ENCODE results near the gene BRSK2.

BRSK2 gene

GRCh38 chr11:1469287-1469910, 79.7 kb downstream of the BRSK2 start:
- no peak for TF ChIP-seq FOXM1 (IDR thresholded peaks at IDR 0.05; ENCODE audit: borderline replicate concordance, low read depth)
- TF ChIP-seq CEBPB (IDR thresholded peaks at IDR 0.05) = no peak
- no peak for TF ChIP-seq TEAD4 (IDR thresholded peaks at IDR 0.05)
- TF ChIP-seq YY1 (IDR thresholded peaks at IDR 0.05; ENCODE audit: low read depth) = no peak
- TF ChIP-seq, protein P1, sequence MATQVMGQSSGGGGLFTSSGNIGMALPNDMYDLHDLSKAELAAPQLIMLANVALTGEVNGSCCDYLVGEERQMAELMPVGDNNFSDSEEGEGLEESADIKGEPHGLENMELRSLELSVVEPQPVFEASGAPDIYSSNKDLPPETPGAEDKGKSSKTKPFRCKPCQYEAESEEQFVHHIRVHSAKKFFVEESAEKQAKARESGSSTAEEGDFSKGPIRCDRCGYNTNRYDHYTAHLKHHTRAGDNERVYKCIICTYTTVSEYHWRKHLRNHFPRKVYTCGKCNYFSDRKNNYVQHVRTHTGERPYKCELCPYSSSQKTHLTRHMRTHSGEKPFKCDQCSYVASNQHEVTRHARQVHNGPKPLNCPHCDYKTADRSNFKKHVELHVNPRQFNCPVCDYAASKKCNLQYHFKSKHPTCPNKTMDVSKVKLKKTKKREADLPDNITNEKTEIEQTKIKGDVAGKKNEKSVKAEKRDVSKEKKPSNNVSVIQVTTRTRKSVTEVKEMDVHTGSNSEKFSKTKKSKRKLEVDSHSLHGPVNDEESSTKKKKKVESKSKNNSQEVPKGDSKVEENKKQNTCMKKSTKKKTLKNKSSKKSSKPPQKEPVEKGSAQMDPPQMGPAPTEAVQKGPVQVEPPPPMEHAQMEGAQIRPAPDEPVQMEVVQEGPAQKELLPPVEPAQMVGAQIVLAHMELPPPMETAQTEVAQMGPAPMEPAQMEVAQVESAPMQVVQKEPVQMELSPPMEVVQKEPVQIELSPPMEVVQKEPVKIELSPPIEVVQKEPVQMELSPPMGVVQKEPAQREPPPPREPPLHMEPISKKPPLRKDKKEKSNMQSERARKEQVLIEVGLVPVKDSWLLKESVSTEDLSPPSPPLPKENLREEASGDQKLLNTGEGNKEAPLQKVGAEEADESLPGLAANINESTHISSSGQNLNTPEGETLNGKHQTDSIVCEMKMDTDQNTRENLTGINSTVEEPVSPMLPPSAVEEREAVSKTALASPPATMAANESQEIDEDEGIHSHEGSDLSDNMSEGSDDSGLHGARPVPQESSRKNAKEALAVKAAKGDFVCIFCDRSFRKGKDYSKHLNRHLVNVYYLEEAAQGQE (IDR thresholded peaks at IDR 0.05; ENCODE audit: low read depth) = no peak

DNA sequence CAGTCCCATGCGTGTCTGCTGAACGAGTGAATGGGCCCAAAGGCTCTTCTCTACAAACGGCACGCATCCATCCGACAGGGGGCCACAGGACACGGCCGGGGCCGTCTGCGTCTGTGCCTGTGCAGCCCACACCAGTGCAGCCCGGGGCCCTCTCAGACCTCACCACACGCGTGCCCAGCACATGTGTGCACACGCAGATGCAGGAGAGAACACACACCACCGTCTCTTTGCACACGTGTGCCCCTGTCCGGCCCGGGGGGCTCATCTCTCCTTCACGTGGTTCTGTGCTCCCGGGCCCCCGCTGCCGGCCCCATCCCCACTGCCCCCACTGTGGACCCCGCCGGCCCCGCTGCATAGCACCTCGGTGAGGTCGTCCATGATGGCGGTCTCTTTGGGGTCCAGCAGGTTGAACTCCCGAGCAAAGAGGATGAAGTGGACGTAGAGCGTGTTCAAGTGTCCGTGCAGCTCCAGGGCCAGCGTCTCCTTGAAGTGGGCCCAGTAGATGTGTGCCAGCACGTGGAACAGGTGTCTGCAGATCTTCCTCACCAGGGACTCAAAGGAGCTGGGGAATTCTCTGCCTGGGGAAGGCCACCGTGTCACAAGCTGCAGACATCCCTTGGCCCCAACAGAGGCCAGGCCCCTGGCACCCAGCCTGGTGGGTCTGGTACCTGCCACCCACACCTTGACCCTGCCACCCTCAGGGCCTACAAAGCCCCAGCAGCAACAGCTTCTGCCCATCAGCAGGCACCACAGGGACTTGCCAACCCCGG, 80.4 kb downstream of the BRSK2 start:
- TF ChIP-seq, protein P1 (IDR thresholded peaks at IDR 0.05; ENCODE audit: low read depth) = no peak
- TF ChIP-seq CEBPB (IDR thresholded peaks at IDR 0.05) = no peak
- TF ChIP-seq NFIC (IDR thresholded peaks at IDR 0.05) = no peak
- no peak for TF ChIP-seq RAD21 (IDR thresholded peaks at IDR 0.05; ENCODE audit: low read depth)
- no peak for TF ChIP-seq TAF1 (IDR thresholded peaks at IDR 0.05; ENCODE audit: low read depth)
- TF ChIP-seq, protein P2, sequence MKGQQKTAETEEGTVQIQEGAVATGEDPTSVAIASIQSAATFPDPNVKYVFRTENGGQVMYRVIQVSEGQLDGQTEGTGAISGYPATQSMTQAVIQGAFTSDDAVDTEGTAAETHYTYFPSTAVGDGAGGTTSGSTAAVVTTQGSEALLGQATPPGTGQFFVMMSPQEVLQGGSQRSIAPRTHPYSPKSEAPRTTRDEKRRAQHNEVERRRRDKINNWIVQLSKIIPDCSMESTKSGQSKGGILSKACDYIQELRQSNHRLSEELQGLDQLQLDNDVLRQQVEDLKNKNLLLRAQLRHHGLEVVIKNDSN (IDR thresholded peaks at IDR 0.05) = no peak
- no peak for TF ChIP-seq EGR1 (IDR thresholded peaks at IDR 0.05)
- TF ChIP-seq ZBTB7A (IDR thresholded peaks at IDR 0.05; ENCODE audit: low read depth) = no peak

GRCh38 chr11:1470681-1471611, 81.2 kb downstream of the BRSK2 start:
- no peak for TF ChIP-seq EP300 (IDR thresholded peaks at IDR 0.05; ENCODE audit: borderline replicate concordance)
- no peak for TF ChIP-seq NFIC (IDR thresholded peaks at IDR 0.05)
- no peak for TF ChIP-seq TCF12 (IDR thresholded peaks at IDR 0.05; ENCODE audit: low read depth)
- TF ChIP-seq ZBTB7A (IDR thresholded peaks at IDR 0.05; ENCODE audit: low read depth) = no peak
- no peak for TF ChIP-seq FOXM1 (IDR thresholded peaks at IDR 0.05; ENCODE audit: borderline replicate concordance, low read depth)
- TF ChIP-seq YY1 (IDR thresholded peaks at IDR 0.05; ENCODE audit: low read depth) = no peak
- TF ChIP-seq, protein P1 (IDR thresholded peaks at IDR 0.05; ENCODE audit: low read depth) = no peak
- no peak for TF ChIP-seq EGR1 (IDR thresholded peaks at IDR 0.05)
- no peak for TF ChIP-seq CREB1 (IDR thresholded peaks at IDR 0.05; ENCODE audit: low read depth)
- no peak for TF ChIP-seq RAD21 (IDR thresholded peaks at IDR 0.05; ENCODE audit: low read depth)
- no peak for TF ChIP-seq TEAD4 (IDR thresholded peaks at IDR 0.05)
- TF ChIP-seq, protein P2 (IDR thresholded peaks at IDR 0.05) = no peak
- TF ChIP-seq, protein P3, sequence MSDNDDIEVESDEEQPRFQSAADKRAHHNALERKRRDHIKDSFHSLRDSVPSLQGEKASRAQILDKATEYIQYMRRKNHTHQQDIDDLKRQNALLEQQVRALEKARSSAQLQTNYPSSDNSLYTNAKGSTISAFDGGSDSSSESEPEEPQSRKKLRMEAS (IDR thresholded peaks at IDR 0.05) = no peak
- no peak for TF ChIP-seq CEBPB (IDR thresholded peaks at IDR 0.05)
- no peak for TF ChIP-seq TAF1 (IDR thresholded peaks at IDR 0.05; ENCODE audit: low read depth)

DNA sequence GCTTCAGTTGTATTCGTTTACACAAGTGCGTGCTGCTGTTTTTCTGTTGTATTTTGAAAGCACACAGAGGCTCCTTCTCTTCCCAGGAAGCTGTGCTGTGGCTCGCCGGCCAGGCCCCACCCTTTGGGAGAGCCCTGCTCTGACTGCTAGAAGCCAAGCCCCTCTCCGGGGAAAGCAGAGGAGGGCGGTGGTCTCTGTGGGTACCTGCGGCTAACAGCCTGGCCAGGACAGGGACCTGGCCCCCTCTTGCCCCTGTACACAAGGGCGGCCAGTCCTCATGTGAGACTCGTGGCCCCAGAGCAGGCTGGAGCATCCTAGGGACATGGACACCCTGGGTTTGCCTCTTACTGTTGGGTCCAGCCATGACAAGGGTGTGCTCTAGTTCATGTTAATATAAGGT, 82.0 kb downstream of the BRSK2 start:
- no peak for TF ChIP-seq CREB1 (IDR thresholded peaks at IDR 0.05; ENCODE audit: low read depth)
- TF ChIP-seq EP300 (IDR thresholded peaks at IDR 0.05; ENCODE audit: borderline replicate concordance) = no peak
- TF ChIP-seq, protein P3 (IDR thresholded peaks at IDR 0.05) = no peak
- TF ChIP-seq, protein P1 (IDR thresholded peaks at IDR 0.05; ENCODE audit: low read depth) = no peak
- TF ChIP-seq NFIC (IDR thresholded peaks at IDR 0.05) = no peak
- no peak for TF ChIP-seq TAF1 (IDR thresholded peaks at IDR 0.05; ENCODE audit: low read depth)
- no peak for TF ChIP-seq RAD21 (IDR thresholded peaks at IDR 0.05; ENCODE audit: low read depth)
- TF ChIP-seq FOXM1 (IDR thresholded peaks at IDR 0.05; ENCODE audit: borderline replicate concordance, low read depth) = no peak
- TF ChIP-seq, protein P2 (IDR thresholded peaks at IDR 0.05) = no peak
- no peak for TF ChIP-seq CEBPB (IDR thresholded peaks at IDR 0.05)
